ENCODE data around the gene MPND. TPM values are rescaled to one million over a fixed set of nuclear protein-coding genes. Genes with fewer than 3 reads are reported as not detected.

The MPND gene
- total RNA-seq, 2 donors from 2014 or later: 12.5 to 18.2 TPM

DNA sequence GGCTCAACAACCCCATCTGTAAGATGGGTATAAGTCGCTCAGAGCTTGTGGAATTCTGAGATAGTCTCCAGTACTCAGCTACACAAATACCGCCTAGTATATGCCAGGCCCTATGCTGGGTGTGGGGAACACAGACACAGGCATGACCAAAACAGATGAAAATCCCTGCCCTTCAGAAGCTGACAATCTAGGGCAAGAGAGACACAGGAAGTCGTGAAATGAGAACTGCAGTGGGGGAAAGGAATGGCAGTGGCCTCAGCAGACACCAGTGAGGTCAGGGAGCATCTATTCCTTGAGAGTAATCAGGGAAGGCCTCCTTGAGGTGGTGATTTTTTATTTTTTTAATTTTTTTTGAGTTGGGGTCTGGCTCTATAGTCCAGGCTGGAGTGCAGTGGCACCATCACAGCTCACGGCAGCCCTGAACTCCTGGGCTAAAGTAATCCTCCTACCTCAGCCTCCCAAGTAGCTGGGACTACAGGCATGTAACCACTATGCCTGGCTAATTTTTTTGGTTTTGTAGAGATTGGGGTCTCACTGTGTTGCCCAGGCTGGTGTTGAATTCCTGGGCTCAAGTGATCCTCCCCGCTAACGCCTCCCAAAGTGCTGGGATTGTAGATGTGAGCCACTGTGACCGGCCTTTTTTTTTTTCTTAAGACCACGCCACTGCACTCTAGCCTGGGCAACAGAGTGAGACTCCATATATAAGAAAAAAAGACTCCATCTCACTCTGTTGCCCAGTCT, 44.4 kb upstream of the MPND start:
- intact Hi-C loops (cut with DNase I): no loop called here
- 89% methylated on average over 7 of the region's 8 CpGs for WGBS
- Histone ChIP-seq H3K9me3 (no peaks in the 10 kb centered on the region), H3K36me3 (no peaks in the 10 kb centered on the region), H3K27ac (no peak overlapping the region), H3K4me3 (no peak overlapping the region), H3K27me3 (replicated peaks; ENCODE audit: insufficient read depth) (no peaks in the 10 kb centered on the region), H3K4me1 (replicated peaks) (no peaks in the 10 kb centered on the region)
- DNase-seq (ENCODE audit: low spot score): no peak
- TF ChIP-seq CTCF (IDR thresholded peaks at IDR 0.05) (no peak), POLR2AphosphoS5 (IDR thresholded peaks at IDR 0.05) (no peak), POLR2A (IDR thresholded peaks at IDR 0.05) (no peak)

DNA sequence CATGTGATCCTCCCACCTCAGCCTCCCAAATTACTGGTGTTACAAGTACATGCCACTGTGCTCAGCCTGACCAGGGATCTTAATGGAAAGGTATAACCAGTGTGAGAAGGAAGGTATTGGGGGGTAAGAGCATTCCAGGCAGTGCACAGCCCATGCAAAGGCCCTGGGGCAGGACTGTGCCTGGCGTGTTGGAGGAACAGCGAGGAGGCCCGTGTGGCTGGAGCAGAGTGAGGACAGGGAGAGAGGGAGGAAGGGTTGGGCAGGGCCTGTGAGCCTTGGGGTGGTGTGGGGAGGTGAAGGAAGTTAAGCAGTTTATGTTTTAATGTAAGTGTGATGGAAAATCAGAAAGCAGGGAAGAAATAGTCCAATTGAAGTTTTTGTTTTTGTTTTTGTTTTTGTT, 42.8 kb upstream of the MPND start:
- Histone ChIP-seq H3K27me3 (replicated peaks; ENCODE audit: insufficient read depth) (peaks cover 4% of the 10 kb centered on the region), H3K36me3 (no peaks in the 10 kb centered on the region), H3K4me3 (no peak overlapping the region), H3K9me3 (no peaks in the 10 kb centered on the region), H3K4me1 (replicated peaks) (no peaks in the 10 kb centered on the region), H3K27ac (no peak overlapping the region)
- no peak for TF ChIP-seq CTCF (IDR thresholded peaks at IDR 0.05)
- no peak for TF ChIP-seq POLR2A (IDR thresholded peaks at IDR 0.05)
- no peak for TF ChIP-seq POLR2AphosphoS5 (IDR thresholded peaks at IDR 0.05)
- intact Hi-C loops (cut with DNase I): no loop called here
- WGBS: 97% methylated on average over 3 of the region's 3 CpGs
- DNase-seq (ENCODE audit: low spot score): no peak

DNA sequence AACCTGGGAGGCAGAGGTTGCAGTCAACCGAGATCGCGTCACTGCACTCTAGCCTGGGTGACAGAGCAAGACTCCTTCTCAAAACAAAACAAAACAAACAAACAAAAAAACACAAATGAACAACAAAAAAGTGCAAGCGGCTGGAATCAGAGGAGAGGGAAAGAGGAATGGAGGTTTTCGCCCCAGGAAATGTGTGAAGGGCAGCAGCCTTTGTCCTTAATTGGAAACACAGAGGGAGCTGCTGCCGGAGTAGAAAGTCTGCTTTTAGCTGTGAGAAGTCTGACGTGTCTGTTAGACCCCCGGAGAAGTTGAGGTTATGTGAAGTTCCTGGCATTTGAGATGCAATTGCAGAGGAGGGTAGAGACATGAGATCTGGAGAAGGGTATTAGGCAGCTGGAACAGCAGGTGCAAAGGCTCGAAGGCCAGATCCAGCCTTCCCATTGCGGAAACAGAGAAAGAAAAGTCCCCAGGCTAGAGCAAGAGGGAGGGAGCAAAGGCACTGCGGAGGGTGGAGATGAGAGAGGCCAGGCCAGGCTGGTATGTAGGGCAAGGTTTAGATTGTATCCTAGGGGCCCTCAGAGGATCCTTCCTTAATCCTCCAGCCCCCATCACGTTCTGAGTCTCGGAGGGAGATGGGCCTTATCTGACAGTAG, 41.6 kb upstream of the MPND start:
- no peak for DNase-seq (ENCODE audit: low spot score)
- peaks cover 4% of the 10 kb centered on the region for H3K27me3 ChIP-seq (replicated peaks; ENCODE audit: insufficient read depth)
- H3K27ac ChIP-seq: no peak overlapping the region
- no peak for TF ChIP-seq POLR2A (IDR thresholded peaks at IDR 0.05)
- TF ChIP-seq POLR2AphosphoS5 (IDR thresholded peaks at IDR 0.05): no peak
- no peak for TF ChIP-seq CTCF (IDR thresholded peaks at IDR 0.05)
- no peaks in the 10 kb centered on the region for H3K36me3 ChIP-seq
- WGBS: 66% methylated on average over 13 of the region's 13 CpGs
- H3K4me1 ChIP-seq (replicated peaks): no peaks in the 10 kb centered on the region
- no peaks in the 10 kb centered on the region for H3K9me3 ChIP-seq
- no peak overlapping the region for H3K4me3 ChIP-seq
- intact Hi-C loops (cut with DNase I): no loop called here

- intact Hi-C loops (cut with DNase I): no loop called here
- H3K27me3 ChIP-seq (replicated peaks; ENCODE audit: insufficient read depth): peaks cover 4% of the 10 kb centered on the region
These were observed 41.1 kb upstream of the MPND start, which contains the start of gene TMIGD2 for GRCh38 chr19:4302243-4302640. Gene TMIGD2, minus strand, starts transcription at chr19:4302389. Its CDS starts 4 bp downstream, at chr19:4302385.

More at GRCh38 chr19:4302243-4302640, 41.1 kb upstream of the MPND start, which contains the start of gene TMIGD2:
- Histone ChIP-seq H3K27ac (no peak within 1 kb of the TSS), H3K4me3 (no peak within 1 kb of the TSS), H3K9me3 (no peaks in the 10 kb centered on the region), H3K36me3 (no peaks in the 10 kb centered on the region), H3K4me1 (replicated peaks) (no peaks in the 10 kb centered on the region)
- no peak for DNase-seq (ENCODE audit: low spot score)
- TF ChIP-seq POLR2A (IDR thresholded peaks at IDR 0.05) (no peak), POLR2AphosphoS5 (IDR thresholded peaks at IDR 0.05) (no peak), CTCF (IDR thresholded peaks at IDR 0.05) (no peak)
- WGBS: 72% methylated on average over 8 of the region's 8 CpGs
